GM12873 (cell line): ENCODE measurements around the gene RLN3.

Source experiments
- CTCF ChIP-seq: IDR thresholded peaks from 2 replicates; pipeline ENCODE4 v1.5.1; 2012; ENCODE audit warnings: low read depth, mild to moderate bottlenecking, moderate library complexity, low read length, control low read depth; ENCODE audit not compliant: insufficient read depth; ENCODE audit errors: missing control alignments

The RLN3 gene

GRCh38 chr19:14061081-14061749 lies 33.3 kb downstream of the RLN3 start:
- TF ChIP-seq CTCF = no peak

- no peak for TF ChIP-seq CTCF
These were observed 34.0 kb downstream of the RLN3 start, which contains the start of gene PALM3 for GRCh38 chr19:14061751-14062557. Gene PALM3 (minus strand): TSS chr19:14062076. CDS start chr19:14061980, 96 bp downstream.

- no peak for TF ChIP-seq CTCF
These were observed 34.6 kb downstream of the RLN3 start for GRCh38 chr19:14062558-14062855.

- TF ChIP-seq CTCF = no peak
These were observed 35.2 kb downstream of the RLN3 start for GRCh38 chr19:14063105-14063504.

- no peak for TF ChIP-seq CTCF
These were observed 38.2 kb downstream of the RLN3 start for GRCh38 chr19:14066134-14066533.

GRCh38 chr19:14070268-14071050 lies 42.5 kb downstream of the RLN3 start:
- no peak for TF ChIP-seq CTCF
